ENCODE measurements around the gene RIOK3. TPM values are rescaled to one million over a fixed set of nuclear protein-coding genes. Genes with fewer than 3 reads are reported as not detected.

The RIOK3 gene
- total and polyA plus RNA-seq, 2 of the 4 experiments (the other 2 are of a cell fraction) = 21.5 to 38.9 TPM

DNA sequence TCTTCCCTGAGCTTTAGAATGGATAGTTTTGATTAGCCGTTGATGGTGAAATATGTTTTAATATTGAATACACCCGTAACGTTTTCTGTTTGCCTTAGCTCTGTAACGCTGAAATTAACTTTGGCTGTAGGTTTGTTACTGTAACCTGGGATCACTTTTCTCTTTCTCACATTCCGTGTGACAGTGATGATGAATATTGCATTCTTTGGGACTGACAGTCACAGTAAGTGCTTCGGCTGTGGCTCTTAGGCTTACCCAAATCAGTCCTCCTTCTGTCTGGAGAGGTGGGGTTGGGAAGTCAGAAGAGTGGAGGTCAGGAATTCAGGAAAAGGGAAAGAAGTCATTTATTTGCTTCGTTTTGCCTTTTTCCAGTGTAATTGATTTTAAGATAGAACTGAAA, 68.2 kb downstream of the RIOK3 start:
- ATAC-seq (ENCODE audit: low read depth) = no peak

More for the DNA sequence above, 68.2 kb downstream of the RIOK3 start:
- no peak overlapping the region for H4K5ac ChIP-seq (ENCODE audit: low read depth, low read length)
- intact Hi-C loops (cut with micrococcal nuclease) (no loop called here), in situ Hi-C loops (cut with MboI; ENCODE audit: low sequenced_read_pairs) (no loop called here), dilution Hi-C loops (cut with HindIII; ENCODE audit: low sequenced_read_pairs, unreplicated experiment) (no loop called here)
- no peak overlapping the region for H2AFZ ChIP-seq (replicated peaks; ENCODE audit: low read length, poor library complexity)
- H2BK15ac ChIP-seq (ENCODE audit: low read depth, low read length) = no peak overlapping the region
- H2AK9ac ChIP-seq (replicated peaks; ENCODE audit: low read depth, low read length, poor library complexity) = no peak overlapping the region
- no TSS peak for BruUV-seq (replicated peaks)
- no peak for DNase-seq
- no peak overlapping the region for H4K91ac ChIP-seq (ENCODE audit: insufficient read depth, low read depth, low read length)
- peaks cover 51% of the 10 kb centered on the region for H3K36me3 ChIP-seq (ENCODE audit: control insufficient read depth, insufficient read depth, low read length)
- no peak for TF ChIP-seq MXI1 (IDR thresholded peaks at IDR 0.05; ENCODE audit: borderline replicate concordance, low read depth, low read length)
- no peak for TF ChIP-seq RCOR1 (IDR thresholded peaks at IDR 0.05; ENCODE audit: insufficient replicate concordance, low read length)
- no peak for TF ChIP-seq BHLHE40 (IDR thresholded peaks at IDR 0.05; ENCODE audit: low read depth, low read length)
- no peak for TF ChIP-seq RFX5 (IDR thresholded peaks at IDR 0.05; ENCODE audit: low read depth, low read length)
- TF ChIP-seq CEBPB (IDR thresholded peaks at IDR 0.05; ENCODE audit: low read depth, low read length) = no peak
- no peak for TF ChIP-seq MAFK (IDR thresholded peaks at IDR 0.05; ENCODE audit: low read depth, low read length)
- TF ChIP-seq CHD1 (IDR thresholded peaks at IDR 0.05; ENCODE audit: low read depth, low read length) = no peak
- TF ChIP-seq, protein P1, sequence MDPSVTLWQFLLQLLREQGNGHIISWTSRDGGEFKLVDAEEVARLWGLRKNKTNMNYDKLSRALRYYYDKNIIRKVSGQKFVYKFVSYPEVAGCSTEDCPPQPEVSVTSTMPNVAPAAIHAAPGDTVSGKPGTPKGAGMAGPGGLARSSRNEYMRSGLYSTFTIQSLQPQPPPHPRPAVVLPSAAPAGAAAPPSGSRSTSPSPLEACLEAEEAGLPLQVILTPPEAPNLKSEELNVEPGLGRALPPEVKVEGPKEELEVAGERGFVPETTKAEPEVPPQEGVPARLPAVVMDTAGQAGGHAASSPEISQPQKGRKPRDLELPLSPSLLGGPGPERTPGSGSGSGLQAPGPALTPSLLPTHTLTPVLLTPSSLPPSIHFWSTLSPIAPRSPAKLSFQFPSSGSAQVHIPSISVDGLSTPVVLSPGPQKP (IDR thresholded peaks at IDR 0.05; ENCODE audit: borderline replicate concordance, low read depth, low read length) = no peak
- TF ChIP-seq, protein P2, sequence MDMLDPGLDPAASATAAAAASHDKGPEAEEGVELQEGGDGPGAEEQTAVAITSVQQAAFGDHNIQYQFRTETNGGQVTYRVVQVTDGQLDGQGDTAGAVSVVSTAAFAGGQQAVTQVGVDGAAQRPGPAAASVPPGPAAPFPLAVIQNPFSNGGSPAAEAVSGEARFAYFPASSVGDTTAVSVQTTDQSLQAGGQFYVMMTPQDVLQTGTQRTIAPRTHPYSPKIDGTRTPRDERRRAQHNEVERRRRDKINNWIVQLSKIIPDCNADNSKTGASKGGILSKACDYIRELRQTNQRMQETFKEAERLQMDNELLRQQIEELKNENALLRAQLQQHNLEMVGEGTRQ (IDR thresholded peaks at IDR 0.05; ENCODE audit: low read depth, low read length) = no peak
- TF ChIP-seq POLR2A (IDR thresholded peaks at IDR 0.05; ENCODE audit: low read depth, low read length) = no peak
- no peak for TF ChIP-seq RAD21 (IDR thresholded peaks at IDR 0.05; ENCODE audit: low read length)
- no peak overlapping the region for H3K14ac ChIP-seq (replicated peaks; ENCODE audit: low read depth, low read length)
- H3K4me1 ChIP-seq (ENCODE audit: control insufficient read depth, insufficient read depth, low read length) = peaks cover 8% of the 10 kb centered on the region
- WGBS, 2 experiments (ENCODE audit: extremely low coverage in 2 of 2, insufficient read length in 1 of 2) = no CpG with 5 or more reads among the region's 7 CpGs
- H3K9me1 ChIP-seq (ENCODE audit: insufficient read depth, low read length) = peaks cover 17% of the 10 kb centered on the region
- no peak overlapping the region for H2AK5ac ChIP-seq (ENCODE audit: low read depth, low read length)
- H2BK20ac ChIP-seq (ENCODE audit: low read depth, low read length) = no peak overlapping the region
- H3K23ac ChIP-seq (ENCODE audit: low read depth, low read length) = no peak overlapping the region
- H3K27ac ChIP-seq (ENCODE audit: insufficient read depth, low read length) = no peak overlapping the region
- H3K18ac ChIP-seq (ENCODE audit: low read depth, low read length) = no peak overlapping the region
- no peaks in the 10 kb centered on the region for H3K9me3 ChIP-seq (ENCODE audit: control insufficient read depth, insufficient read depth, low read length)
- H3K9ac ChIP-seq (ENCODE audit: low read depth, low read length) = no peak overlapping the region
- peaks cover 0 to 12% of the 10 kb centered on the region in 2 experiments; a peak in 2 of 4 replicates for H3K79me1 ChIP-seq (ENCODE audit: low read depth in 1 of 2, low read length in 2 of 2)
- H4K20me1 ChIP-seq (ENCODE audit: insufficient read depth, low read length) = peaks cover 15% of the 10 kb centered on the region; the same call in 1 of the 2 replicates
- no peak overlapping the region for H3K4me2 ChIP-seq (ENCODE audit: low read depth, low read length)
- H2BK5ac ChIP-seq (ENCODE audit: low read depth, low read length, poor library complexity, severe bottlenecking) = no peak overlapping the region
- H3K4ac ChIP-seq (ENCODE audit: low read depth, low read length) = no peak overlapping the region
- no peak overlapping the region for H3K4me3 ChIP-seq (ENCODE audit: insufficient read depth, low read depth, low read length)
- no peak overlapping the region for H3K56ac ChIP-seq (ENCODE audit: extremely low read depth, insufficient read depth, low read length)
- H4K8ac ChIP-seq (ENCODE audit: low read depth in 2 of 2, low read length in 2 of 2) = no peak overlapping the region
- ChIA-PET POLR2A (ENCODE audit: unreplicated experiment) (no interaction called here), CTCF (no interaction called here)
- no peak overlapping the region for H2BK120ac ChIP-seq (ENCODE audit: low read depth, low read length)
- no peaks in the 10 kb centered on the region for H3K27me3 ChIP-seq (ENCODE audit: control insufficient read depth, insufficient read depth, low read length)
